Heart right ventricle (tissue), 16 donors: ENCODE measurements around the gene C4BPA. TPM values are rescaled to one million over a fixed set of nuclear protein-coding genes. Genes with fewer than 3 reads are reported as not detected.

Experiments used
- ATAC-seq, 8 donors: fragments of 200-7000 bp; cut with Tn5 transposase; one replicate each; pipeline ENCODE4 v1.9.1; 2020; ENCODE audit warnings: mild to moderate bottlenecking in 8 of 8, moderate library complexity in 8 of 8, moderate number of reproducible peaks in 1 of 8
- DNase-seq, 2 donors: peaks; one replicate each; pipeline ENCODE4 v3.0.0-alpha.2; 2020
- H3K27ac ChIP-seq, 10 donors: fragments of 200-600 bp; sonication (generic) in 2 of 10; one replicate each; pipeline versions ENCODE4 v1.5.0 to v1.8.0; 2020 to 2022; ENCODE audit warnings: mild to moderate bottlenecking in 3 of 10
- H3K27me3 ChIP-seq, 7 donors: fragments of 200-600 bp; one replicate each; pipeline ENCODE4 v1.8.0; 2021 to 2022; ENCODE audit warnings: mild to moderate bottlenecking in 2 of 7
- H3K36me3 ChIP-seq, 9 donors: fragments of 200-600 bp; sonication (generic) in 1 of 9; one replicate each; pipeline versions ENCODE4 v1.5.0 to v1.8.0; 2020 to 2022; ENCODE audit warnings: mild to moderate bottlenecking in 2 of 9
- H3K4me1 ChIP-seq, 9 donors: fragments of 200-600 bp; sonication (generic) in 1 of 9; one replicate each; pipeline versions ENCODE4 v1.5.0 to v1.8.0; 2020 to 2022; ENCODE audit warnings: mild to moderate bottlenecking in 4 of 9
- H3K4me3 ChIP-seq, 10 donors: fragments of 200-600 bp; sonication (generic) in 2 of 10; one replicate each; pipeline versions ENCODE4 v1.5.0 to v1.8.0; 2020 to 2022; ENCODE audit warnings: mild to moderate bottlenecking in 7 of 10, moderate library complexity in 2 of 10
- H3K9me3 ChIP-seq, 11 donors: fragments of 200-600 bp in 10 of 11; sonication (generic) in 2 of 11; one replicate each; pipeline versions ENCODE4 v1.5.0 to v1.8.0; 2013 to 2022; ENCODE audit warnings: mild to moderate bottlenecking in 2 of 11, control low read depth in 1 of 11, moderate library complexity in 1 of 11
- CTCF ChIP-seq, 9 donors: fragments of 200-600 bp; sonication (generic) in 2 of 9; IDR thresholded peaks; one replicate each; pipeline versions ENCODE4 v1.5.0 to v1.8.0; 2021 to 2022; ENCODE audit warnings: antibody characterized with exemption in 9 of 9, mild to moderate bottlenecking in 5 of 9, moderate library complexity in 1 of 9
- WGBS, 2 donors: extraction: QIAGEN DNeasy Blood & Tissue Kit; methylation state at CpG; one replicate each; pipeline ENCODE4 v1.1.7; 2013; ENCODE audit warnings: inconsistent platforms in 1 of 2; 5-methylcytosine and 5-hydroxymethylcytosine counted together
- intact Hi-C, 10 donors: fragments of 100-400 bp; cut with DNase I; formaldehyde crosslinking; loops; one replicate each; pipeline versions ENCODE4 v1.11.1 to v1.14.2; 2022
- polyA plus RNA-seq, 2 donors: library from polyadenylated mRNA; stranded (reverse); fragments of 200-250 nt; gene quantifications; one replicate each; pipeline ENCODE4 v1.2.3, GENCODE V29; 2013
- total RNA-seq, 10 donors: library from RNA; stranded (reverse); fragmentation: NEBNext Ultra II Directional in 3 of 10; extraction: Animal tissue kit (Norgen Biotek cat#: 25700) in 3 of 10; gene quantifications; one replicate each; pipeline versions ENCODE4 v1.2.1 to v1.2.4, GENCODE V29; 2021 to 2023
- donor health status: Arrhythmogenic right ventricular cardiomyopathy.
- donor health status: ischemic (EF 13 %, LVEDD 7.1; RV severe dilation, severe dysfunction).
- donor health status: healthy with polysubstance abuse.
- donor health status: DM: no; HTN: yes; CAD: no.
- donor health status: DM: no; HTN: no; CAD: no.
- donor health status: ischemic (EF 25% LVEDD 6.9; RV normal size, moderate dysfunction).
- donor health status: ischemic (EF 25% LVEDD 5.7; RV mildly dilated, moderate dysfunction).
- donor health status: healthy.
- donor health status: DM: yes; HTN: yes; CAD: no.
- donor health status: Ischemic cardiomyopathy.
- donor health status: ischemic (EF 35%, LVEDD 5.7; RV mildly dilated, moderate dysfunction).
- donor health status: nonischemic (EF 11% LVEDD 7.7; RV severe dilation, severe dysfunction).
- donor health status: DM: yes; HTN: yes; CAD: no.
- donor health status: PGD.
- donor health status: ischemic (EF 29% LVEDD 5.4; RV normal size, mild dysfunction).
- donor health status: nonischemic (EF 23%, LVEDD 6.1; RV moderate dilation, normal function).

Gene C4BPA
- total and polyA plus RNA-seq, 12 donors: not detected

DNA sequence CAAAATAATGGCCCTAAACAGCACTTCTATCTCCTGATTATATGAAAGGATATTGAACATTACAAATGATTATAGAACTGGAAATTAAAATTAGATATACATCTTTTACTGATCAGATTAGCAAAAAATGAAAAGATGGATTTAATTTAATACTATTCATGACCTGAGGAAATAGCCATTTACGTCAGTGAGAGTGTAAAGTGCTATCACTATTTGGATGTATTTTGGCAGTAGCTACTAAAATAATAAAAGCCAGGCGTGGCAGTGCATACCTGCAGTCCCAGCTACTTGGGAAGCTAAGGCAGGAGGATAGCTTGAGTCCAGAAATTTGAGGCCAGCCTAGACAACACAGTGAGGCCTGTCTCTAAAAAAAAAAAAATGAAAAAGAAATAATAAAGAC, 10.1 kb upstream of the C4BPA start:
- H3K27me3 ChIP-seq: peaks cover 0 to 5% (median 0%) of the 10 kb centered on the region in 7 donors
- no peaks in the 10 kb centered on the region for H3K9me3 ChIP-seq
- 54 to 71% methylated on average over 2 of the region's 2 CpGs for WGBS, 2 donors
- no peak overlapping the region for H3K4me3 ChIP-seq
- intact Hi-C loops: loop anchor here in 1 of 10 donors (5.0 kb wide), 1 partner anchor 318 kb away; no protein-coding TSS in a partner anchor
- no peak for TF ChIP-seq CTCF (IDR thresholded peaks at IDR 0.05)
- H3K4me1 ChIP-seq: peaks cover 0 to 4% (median 0%) of the 10 kb centered on the region in 9 donors
- no peak overlapping the region for H3K27ac ChIP-seq
- ATAC-seq (no peak), DNase-seq (no peak)
- H3K36me3 ChIP-seq: no peaks in the 10 kb centered on the region

DNA sequence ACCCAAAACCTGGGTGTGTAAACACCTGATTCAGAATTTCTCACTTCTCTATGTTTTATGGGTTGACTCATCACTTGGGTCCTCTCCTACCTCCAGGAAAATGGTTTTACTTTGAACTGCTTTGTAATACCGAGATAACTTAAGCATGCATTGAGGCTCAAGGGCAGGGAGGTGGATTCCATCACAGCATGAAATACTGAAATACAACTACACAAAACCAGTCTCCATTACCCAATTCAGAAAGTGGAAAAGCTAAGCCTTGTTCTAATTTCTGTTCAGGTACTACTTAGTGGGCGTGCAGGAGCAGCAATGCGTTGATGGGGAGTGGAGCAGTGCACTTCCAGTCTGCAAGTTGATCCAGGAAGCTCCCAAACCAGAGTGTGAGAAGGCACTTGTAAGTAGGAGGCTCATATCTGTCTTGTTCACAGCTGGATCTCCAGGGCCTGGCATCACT, 6.1 kb upstream of the C4BPA start:
- Histone ChIP-seq H3K27me3 (peaks cover 0 to 5% (median 0%) of the 10 kb centered on the region in 7 donors), H3K36me3 (no peaks in the 10 kb centered on the region)
- intact Hi-C loops: no loop called here

DNA sequence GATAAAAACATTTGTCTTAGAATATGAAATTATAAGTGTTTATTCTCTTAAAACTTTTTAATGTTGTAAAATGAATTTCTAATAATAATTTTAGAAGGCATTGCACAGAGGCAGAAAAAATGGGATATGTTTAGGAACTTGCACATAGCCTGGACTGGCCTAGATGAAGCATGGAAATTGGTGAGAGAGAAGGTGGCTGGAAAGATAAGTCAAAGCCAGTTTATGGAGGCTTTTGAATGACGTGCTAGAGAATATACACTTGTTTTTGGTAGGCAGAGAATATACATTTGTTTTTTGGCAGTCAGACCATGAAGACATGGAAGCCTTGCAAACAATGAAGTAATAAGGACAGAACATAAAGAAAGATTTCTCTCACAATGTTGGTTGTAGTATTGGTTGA, 2.3 kb upstream of the C4BPA start:
- WGBS, 2 donors: 86 to 89% methylated on average over 1 of the region's 1 CpG
- Histone ChIP-seq H3K4me3 (no peak overlapping the region), H3K9me3 (no peaks in the 10 kb centered on the region), H3K27ac (no peak overlapping the region), H3K36me3 (no peaks in the 10 kb centered on the region), H3K4me1 (no peaks in the 10 kb centered on the region), H3K27me3 (peaks cover 0 to 4% (median 0%) of the 10 kb centered on the region in 7 donors)
- TF ChIP-seq CTCF (IDR thresholded peaks at IDR 0.05): no peak
- ATAC-seq (no peak), DNase-seq (no peak)
- intact Hi-C loops: no loop called here

More for the DNA sequence above, 6.1 kb upstream of the C4BPA start:
- WGBS, 2 donors: 87 to 94% methylated on average over 3 of the region's 3 CpGs
- DNase-seq (no peak), ATAC-seq (no peak)
- H3K27ac ChIP-seq: no peak overlapping the region
- H3K9me3 ChIP-seq: no peaks in the 10 kb centered on the region
- H3K4me3 ChIP-seq: no peak overlapping the region
- no peaks in the 10 kb centered on the region for H3K4me1 ChIP-seq
- no peak for TF ChIP-seq CTCF (IDR thresholded peaks at IDR 0.05)

DNA sequence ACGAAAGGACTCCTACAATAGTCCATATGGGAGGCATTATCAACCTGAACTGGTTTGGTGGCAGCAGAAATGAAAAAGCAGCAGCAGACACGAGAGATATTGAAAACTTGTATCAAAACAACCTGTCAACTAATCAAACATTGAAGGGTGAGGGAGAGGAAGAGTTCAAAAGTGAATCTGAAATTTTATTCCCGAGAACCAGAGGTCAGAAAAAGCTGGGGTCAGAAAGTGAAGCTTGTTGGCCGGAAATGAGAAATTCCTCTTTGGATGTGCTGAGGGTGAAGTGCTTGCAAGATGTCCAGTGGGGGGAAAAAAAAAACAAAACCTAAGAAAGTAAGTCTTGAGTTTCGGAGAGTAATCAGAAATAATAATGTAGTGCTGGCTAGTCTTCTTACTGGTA, 1.9 kb upstream of the C4BPA start:
- 65 to 74% methylated on average over 5 of the region's 5 CpGs for WGBS, 2 donors

More for the DNA sequence above, 1.9 kb upstream of the C4BPA start:
- H3K4me3 ChIP-seq: no peak overlapping the region
- H3K27ac ChIP-seq: no peak overlapping the region
- ATAC-seq (no peak), DNase-seq (no peak)
- no peaks in the 10 kb centered on the region for H3K36me3 ChIP-seq
- TF ChIP-seq CTCF (IDR thresholded peaks at IDR 0.05): no peak
- intact Hi-C loops: no loop called here
- peaks cover 0 to 4% (median 0%) of the 10 kb centered on the region in 7 donors for H3K27me3 ChIP-seq
- H3K4me1 ChIP-seq: no peaks in the 10 kb centered on the region
- H3K9me3 ChIP-seq: no peaks in the 10 kb centered on the region
